H1 (cell line): ENCODE data around the gene IL17REL. TPM values are rescaled to one million over a fixed set of nuclear protein-coding genes. Genes with fewer than 3 reads are reported as not detected.

ENCODE experiments used
- CTCF ChIP-seq, 3 experiments: IDR thresholded peaks; 1 replicate in 2 of 3; 2 replicates in 1 of 3; pipeline versions ENCODE4 v1.5.1 to v1.6.1; 2011; ENCODE audit warnings: low read length in 3 of 3, mild to moderate bottlenecking in 3 of 3, inconsistent platforms in 2 of 3, low read depth in 1 of 3, moderate library complexity in 1 of 3; ENCODE audit not compliant: insufficient read depth in 1 of 3; ENCODE audit errors: control extremely low read depth in 1 of 3
- SP1 ChIP-seq: IDR thresholded peaks from 2 replicates; pipeline ENCODE4 v1.6.1; 2011; ENCODE audit warnings: low read depth, low read length
- TAF7 ChIP-seq: optimal IDR thresholded peaks from 2 replicates; pipeline ENCODE3; 2011; ENCODE audit warnings: low read depth, mild to moderate bottlenecking, inconsistent platforms, low read length, moderate library complexity, borderline replicate concordance
- TEAD4 ChIP-seq: IDR thresholded peaks from 2 replicates; pipeline ENCODE4 v1.6.1; 2012; ENCODE audit warnings: low read depth, low read length, inconsistent platforms, mixed read lengths
- polyA plus RNA-seq, 7 experiments: library from polyadenylated mRNA; depleted of rRNA in 3 of 7; stranded (reverse) in 5 of 7; unstranded in 2 of 7; fragments of >200 nt in 5 of 7; fragments of 200-250 nt in 2 of 7; gene quantifications; 1 replicate in 5 of 7; 2 replicates in 1 of 7; 4 replicates in 1 of 7; pipeline versions ENCODE4 v1.2.1 to v1.2.3, GENCODE V29; 2011 to 2013; ENCODE audit warnings: missing spikeins in 2 of 7, mixed read lengths in 2 of 7
- total RNA-seq: library from RNA; stranded (reverse); fragmentation: NEBNext Ultra II Directional; extraction: Animal tissue kit (Norgen Biotek cat#: 25700); gene quantifications from 2 replicates; pipeline ENCODE4 v1.2.1, GENCODE V29; 2021
- TF ChIP-seq, protein P1 (sequence below): IDR thresholded peaks from 2 replicates; pipeline ENCODE4 v1.6.1; 2011; ENCODE audit warnings: low read depth, mild to moderate bottlenecking, low read length; ENCODE audit not compliant: insufficient read depth

IL17REL gene
- total and polyA plus RNA-seq, 2 of the 8 experiments (the other 6 are each of a cell fraction or from before 2014, with no cell fraction given) = 0.15 to 0.20 TPM

- TF ChIP-seq CTCF (IDR thresholded peaks at IDR 0.05; ENCODE audit: control extremely low read depth in 1 of 3, insufficient read depth in 1 of 3, low read depth in 1 of 3, low read length in 3 of 3) = no peak
- no peak for TF ChIP-seq TEAD4
- TF ChIP-seq, protein P1, sequence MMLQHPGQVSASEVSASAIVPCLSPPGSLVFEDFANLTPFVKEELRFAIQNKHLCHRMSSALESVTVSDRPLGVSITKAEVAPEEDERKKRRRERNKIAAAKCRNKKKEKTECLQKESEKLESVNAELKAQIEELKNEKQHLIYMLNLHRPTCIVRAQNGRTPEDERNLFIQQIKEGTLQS = no peak
- no peak for TF ChIP-seq SP1
- TF ChIP-seq TAF7 = no peak
Measured at GRCh38 chr22:50012211-50013181, at the start of gene IL17REL (continued).
